Panc1 (cell line): ENCODE results near the gene TMA16.

ENCODE experiments used
- POLR2AphosphoS5 ChIP-seq: IDR thresholded peaks from 2 replicates; pipeline ENCODE4 v1.6.1; 2012; ENCODE audit warnings: mild to moderate bottlenecking, low read depth, low read length, moderate library complexity
- REST ChIP-seq, 2 experiments: IDR thresholded peaks; 2 replicates each; pipeline ENCODE4 v1.6.1; 2011 to 2012; ENCODE audit warnings: low read depth in 2 of 2, control low read depth in 1 of 2, low read length in 1 of 2, mild to moderate bottlenecking in 1 of 2, moderate library complexity in 1 of 2; ENCODE audit not compliant: insufficient read depth in 1 of 2
- SIN3A ChIP-seq: IDR thresholded peaks from 2 replicates; pipeline ENCODE4 v1.6.1; 2012; ENCODE audit warnings: low read depth, mild to moderate bottlenecking, low read length, moderate library complexity, borderline replicate concordance; ENCODE audit not compliant: insufficient read depth
- TCF7L2 ChIP-seq: IDR thresholded peaks from 2 replicates; pipeline ENCODE4 v1.6.1; 2011; ENCODE audit warnings: mild to moderate bottlenecking, low read depth, low read length, inconsistent platforms
- TF ChIP-seq, protein P1 (sequence below): fragments of 450-650 bp; IDR thresholded peaks from 2 replicates; pipeline ENCODE4 v1.5.1; 2017; ENCODE audit warnings: mild to moderate bottlenecking

GRCh38 chr4:163505374-163505773, 10.9 kb downstream of the TMA16 start:
- no peak for TF ChIP-seq SIN3A
- TF ChIP-seq, protein P1, sequence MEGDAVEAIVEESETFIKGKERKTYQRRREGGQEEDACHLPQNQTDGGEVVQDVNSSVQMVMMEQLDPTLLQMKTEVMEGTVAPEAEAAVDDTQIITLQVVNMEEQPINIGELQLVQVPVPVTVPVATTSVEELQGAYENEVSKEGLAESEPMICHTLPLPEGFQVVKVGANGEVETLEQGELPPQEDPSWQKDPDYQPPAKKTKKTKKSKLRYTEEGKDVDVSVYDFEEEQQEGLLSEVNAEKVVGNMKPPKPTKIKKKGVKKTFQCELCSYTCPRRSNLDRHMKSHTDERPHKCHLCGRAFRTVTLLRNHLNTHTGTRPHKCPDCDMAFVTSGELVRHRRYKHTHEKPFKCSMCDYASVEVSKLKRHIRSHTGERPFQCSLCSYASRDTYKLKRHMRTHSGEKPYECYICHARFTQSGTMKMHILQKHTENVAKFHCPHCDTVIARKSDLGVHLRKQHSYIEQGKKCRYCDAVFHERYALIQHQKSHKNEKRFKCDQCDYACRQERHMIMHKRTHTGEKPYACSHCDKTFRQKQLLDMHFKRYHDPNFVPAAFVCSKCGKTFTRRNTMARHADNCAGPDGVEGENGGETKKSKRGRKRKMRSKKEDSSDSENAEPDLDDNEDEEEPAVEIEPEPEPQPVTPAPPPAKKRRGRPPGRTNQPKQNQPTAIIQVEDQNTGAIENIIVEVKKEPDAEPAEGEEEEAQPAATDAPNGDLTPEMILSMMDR: no peak
- TF ChIP-seq REST (IDR thresholded peaks at IDR 0.05; ENCODE audit: insufficient read depth in 1 of 2, low read depth in 2 of 2, low read length in 1 of 2): no peak
- no peak for TF ChIP-seq POLR2AphosphoS5
- no peak for TF ChIP-seq TCF7L2
